ENCODE results near the gene RAD51B. TPM values are rescaled to one million over a fixed set of nuclear protein-coding genes. Genes with fewer than 3 reads are reported as not detected.

RAD51B gene
- total and polyA plus RNA-seq, 2 of the 13 experiments (the other 11 are each of a cell fraction or from before 2014, with no cell fraction given): 7.0 to 9.5 TPM

DNA sequence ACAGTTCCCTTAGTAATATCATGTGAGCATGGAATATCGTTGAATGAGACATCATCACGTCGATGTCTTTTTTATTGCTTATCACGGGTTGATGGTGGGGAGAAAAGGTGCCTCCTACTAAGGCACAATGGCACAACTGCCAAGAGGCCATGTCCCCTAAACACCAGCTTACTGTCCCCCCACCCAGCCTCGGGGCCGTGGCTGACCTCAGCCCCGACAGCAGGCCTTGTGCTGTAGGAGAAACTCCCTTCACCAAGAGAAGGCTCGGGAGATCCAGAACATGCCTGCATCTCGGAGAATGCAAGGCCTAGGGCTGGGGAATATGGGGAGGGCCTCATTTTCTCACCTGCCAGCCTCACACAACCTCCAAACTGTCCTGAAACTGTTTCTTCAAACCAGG, 950.5 kb downstream of the RAD51B start:
- DNase-seq (ENCODE audit: low spot score) (no peak), FAIRE-seq (no peak), ATAC-seq (no peak)
- Histone ChIP-seq H3K79me2 (ENCODE audit: insufficient read depth, low read length) (no peaks in the 10 kb centered on the region), H4K20me1 (ENCODE audit: insufficient read depth, low read length) (no peaks in the 10 kb centered on the region), H3K4me1 (ENCODE audit: insufficient read depth, low read length) (peaks cover 34% of the 10 kb centered on the region), H3K27ac (ENCODE audit: extremely low read length, insufficient read depth, low read length) (no peak overlapping the region), H3K4me2 (ENCODE audit: low read depth, low read length) (no peak overlapping the region), H3K27me3 (ENCODE audit: control insufficient read depth in 1 of 2, insufficient read depth in 2 of 2, low read length in 2 of 2) (no peaks in the 10 kb centered on the region), H2AFZ (ENCODE audit: low read length) (no peak overlapping the region), H3K9ac (ENCODE audit: insufficient read depth, low read depth, low read length) (no peak overlapping the region), H3K9me3 (ENCODE audit: low read length) (no peaks in the 10 kb centered on the region), H3K4me3 (replicated peaks in 1 of 3; ENCODE audit: insufficient read depth in 1 of 3, low read depth in 2 of 3, low read length in 3 of 3) (no peak overlapping the region), H3K36me3 (replicated peaks in 1 of 2; ENCODE audit: control insufficient read depth in 1 of 2, insufficient read depth in 2 of 2, low read length in 2 of 2) (no peaks in the 10 kb centered on the region)
- in situ Hi-C loops (cut with HindIII; ENCODE audit: extremely low pct_ligation_motif_present, low pct_unique_long_range_greater_than_20kb): no loop called here
- POLR2A ChIA-PET: no interaction called here
- WGBS (ENCODE audit: low lambda C conversion rate): 60% methylated on average over 8 of the region's 9 CpGs
- no TSS peak for BruUV-seq (replicated peaks)
- intact Hi-C loops (cut with micrococcal nuclease; ENCODE audit: unreplicated experiment): no loop called here
- CTCF ChIA-PET (ENCODE audit: low intra/inter-chr PET ratio, low total read pairs): no interaction called here
- TF ChIP-seq, protein P1, sequence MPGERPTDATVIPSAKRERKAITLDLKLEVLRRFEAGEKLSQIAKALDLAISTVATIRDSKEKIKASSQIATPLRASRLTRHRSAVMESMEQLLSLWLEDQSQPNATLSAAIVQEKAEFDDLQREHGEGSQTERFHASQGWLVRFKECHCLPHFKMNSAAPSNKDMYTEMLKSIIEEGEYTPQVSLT (CRISPR knock-in tag; IDR thresholded peaks at IDR 0.05; ENCODE audit: borderline replicate concordance, low read depth): no peak
- TF ChIP-seq SPEN (CRISPR knock-in tag; IDR thresholded peaks at IDR 0.05; ENCODE audit: low read depth) (no peak), ZNF776 (CRISPR knock-in tag; IDR thresholded peaks at IDR 0.05) (no peak)
- TF ChIP-seq, protein P2, sequence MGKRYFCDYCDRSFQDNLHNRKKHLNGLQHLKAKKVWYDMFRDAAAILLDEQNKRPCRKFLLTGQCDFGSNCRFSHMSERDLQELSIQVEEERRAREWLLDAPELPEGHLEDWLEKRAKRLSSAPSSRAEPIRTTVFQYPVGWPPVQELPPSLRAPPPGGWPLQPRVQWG (CRISPR knock-in tag; IDR thresholded peaks at IDR 0.05; ENCODE audit: borderline replicate concordance, low read depth): no peak

DNA sequence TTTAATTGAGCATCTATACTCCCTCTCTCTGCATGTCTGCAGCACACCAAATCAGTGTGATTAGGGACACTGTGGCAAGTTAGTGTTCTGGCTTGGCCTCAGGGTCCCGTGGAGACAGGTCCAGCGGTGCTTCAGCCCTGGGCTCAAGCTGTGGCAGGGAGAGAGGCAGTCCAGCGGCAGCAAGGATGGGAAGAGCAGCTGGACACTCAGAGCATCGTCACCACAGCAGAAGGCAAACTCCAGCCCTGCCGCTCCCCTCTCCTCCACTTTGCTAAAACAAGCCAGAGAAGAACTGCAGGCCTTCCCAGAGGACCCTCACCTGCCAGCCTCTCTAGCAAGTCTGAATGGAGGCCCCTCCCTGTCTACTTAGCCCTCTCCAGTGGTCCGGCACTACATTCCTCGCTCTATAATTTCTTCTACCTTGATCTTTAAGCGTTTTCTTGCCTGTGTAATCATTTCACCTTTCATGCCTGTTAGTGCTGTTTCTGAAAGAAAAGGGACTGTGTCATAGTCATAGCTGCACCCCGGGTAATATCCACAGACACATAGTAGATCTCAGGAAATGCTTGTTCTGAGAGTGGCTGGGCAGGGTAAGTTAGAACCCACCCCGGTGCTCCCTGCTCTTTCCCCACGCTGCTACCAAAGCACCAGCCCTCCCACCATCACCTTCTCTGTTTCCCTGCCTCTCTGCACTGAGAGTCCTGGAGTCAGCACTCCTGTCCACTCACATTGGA, 951.1 kb downstream of the RAD51B start:
- no peak overlapping the region for H2AFZ ChIP-seq (ENCODE audit: low read length)
- TF ChIP-seq BHLHE40 (IDR thresholded peaks at IDR 0.05; ENCODE audit: low read length) (no peak), HNRNPLL (IDR thresholded peaks at IDR 0.05; ENCODE audit: low read depth, low read length, poor library complexity, severe bottlenecking) (no peak), ZNF543 (CRISPR knock-in tag; IDR thresholded peaks at IDR 0.05) (no peak), SRSF1 (optimal IDR thresholded peaks at IDR 0.05; ENCODE audit: low read depth, low read length) (no peak)
- TF ChIP-seq, protein P3, sequence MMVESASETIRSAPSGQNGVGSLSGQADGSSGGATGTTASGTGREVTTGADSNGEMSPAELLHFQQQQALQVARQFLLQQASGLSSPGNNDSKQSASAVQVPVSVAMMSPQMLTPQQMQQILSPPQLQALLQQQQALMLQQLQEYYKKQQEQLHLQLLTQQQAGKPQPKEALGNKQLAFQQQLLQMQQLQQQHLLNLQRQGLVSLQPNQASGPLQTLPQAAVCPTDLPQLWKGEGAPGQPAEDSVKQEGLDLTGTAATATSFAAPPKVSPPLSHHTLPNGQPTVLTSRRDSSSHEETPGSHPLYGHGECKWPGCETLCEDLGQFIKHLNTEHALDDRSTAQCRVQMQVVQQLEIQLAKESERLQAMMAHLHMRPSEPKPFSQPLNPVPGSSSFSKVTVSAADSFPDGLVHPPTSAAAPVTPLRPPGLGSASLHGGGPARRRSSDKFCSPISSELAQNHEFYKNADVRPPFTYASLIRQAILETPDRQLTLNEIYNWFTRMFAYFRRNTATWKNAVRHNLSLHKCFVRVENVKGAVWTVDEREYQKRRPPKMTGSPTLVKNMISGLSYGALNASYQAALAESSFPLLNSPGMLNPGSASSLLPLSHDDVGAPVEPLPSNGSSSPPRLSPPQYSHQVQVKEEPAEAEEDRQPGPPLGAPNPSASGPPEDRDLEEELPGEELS (CRISPR knock-in tag; IDR thresholded peaks at IDR 0.05): no peak
- TF ChIP-seq, protein P4, sequence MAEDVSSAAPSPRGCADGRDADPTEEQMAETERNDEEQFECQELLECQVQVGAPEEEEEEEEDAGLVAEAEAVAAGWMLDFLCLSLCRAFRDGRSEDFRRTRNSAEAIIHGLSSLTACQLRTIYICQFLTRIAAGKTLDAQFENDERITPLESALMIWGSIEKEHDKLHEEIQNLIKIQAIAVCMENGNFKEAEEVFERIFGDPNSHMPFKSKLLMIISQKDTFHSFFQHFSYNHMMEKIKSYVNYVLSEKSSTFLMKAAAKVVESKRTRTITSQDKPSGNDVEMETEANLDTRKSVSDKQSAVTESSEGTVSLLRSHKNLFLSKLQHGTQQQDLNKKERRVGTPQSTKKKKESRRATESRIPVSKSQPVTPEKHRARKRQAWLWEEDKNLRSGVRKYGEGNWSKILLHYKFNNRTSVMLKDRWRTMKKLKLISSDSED (CRISPR knock-in tag; IDR thresholded peaks at IDR 0.05): no peak
- peaks cover 36% of the 10 kb centered on the region for H3K4me1 ChIP-seq (ENCODE audit: insufficient read depth, low read length)
- H3K79me2 ChIP-seq (ENCODE audit: insufficient read depth, low read length): no peaks in the 10 kb centered on the region
- H3K4me3 ChIP-seq (replicated peaks in 1 of 3; ENCODE audit: insufficient read depth in 1 of 3, low read depth in 2 of 3, low read length in 3 of 3): no peak overlapping the region
- no peaks in the 10 kb centered on the region for H4K20me1 ChIP-seq (ENCODE audit: insufficient read depth, low read length)
- intact Hi-C loops (cut with micrococcal nuclease; ENCODE audit: unreplicated experiment) (no loop called here), in situ Hi-C loops (cut with HindIII; ENCODE audit: extremely low pct_ligation_motif_present, low pct_unique_long_range_greater_than_20kb) (no loop called here)
- no peaks in the 10 kb centered on the region for H3K27me3 ChIP-seq (ENCODE audit: control insufficient read depth in 1 of 2, insufficient read depth in 2 of 2, low read length in 2 of 2)
- 67% methylated on average over 9 of the region's 11 CpGs for WGBS (ENCODE audit: low lambda C conversion rate)
- H3K27ac ChIP-seq (ENCODE audit: extremely low read length, insufficient read depth, low read length): no peak overlapping the region
- no TSS peak for BruUV-seq (replicated peaks)
- DNase-seq (ENCODE audit: low spot score): no peak
- ATAC-seq: no peak
- ChIA-PET CTCF (ENCODE audit: low intra/inter-chr PET ratio, low total read pairs) (no interaction called here), POLR2A (interaction anchor here (1.2 kb wide), 1 partner anchor 22 kb away, joined by 6 read pairs; the partner anchor contains the start of gene ZFP36L1)
- no peak for FAIRE-seq
- H3K9ac ChIP-seq (ENCODE audit: insufficient read depth, low read depth, low read length): no peak overlapping the region
- H3K4me2 ChIP-seq (ENCODE audit: low read depth, low read length): no peak overlapping the region
- no peaks in the 10 kb centered on the region for H3K36me3 ChIP-seq (replicated peaks in 1 of 2; ENCODE audit: control insufficient read depth in 1 of 2, insufficient read depth in 2 of 2, low read length in 2 of 2)
- no peaks in the 10 kb centered on the region for H3K9me3 ChIP-seq (ENCODE audit: low read length)

Data from HepG2 (cell line).